Epithelial cell of alveolus of lung (primary cell): ENCODE data around the gene INS. TPM values are rescaled to one million over a fixed set of nuclear protein-coding genes. Genes with fewer than 3 reads are reported as not detected.

Experiments
- total RNA-seq: library from RNA; depleted of rRNA; stranded (reverse); fragments of >200 nt; gene quantifications from 2 replicates; pipeline ENCODE4 v1.2.1, GENCODE V29; 2015

Gene INS
- total RNA-seq: not detected in 2 replicates

GRCh38 chr11:2160736-2161259 is at the start of gene INS:
INS (minus strand) TSS chr11:2161209; CDS start chr11:2160971, 238 bp downstream.

GRCh38 chr11:2171591-2172003 is 10.6 kb upstream of the INS start, which contains the start of gene TH:
TH (minus strand) TSS chr11:2171815; CDS start chr11:2171786, 29 bp downstream.

GRCh38 chr11:2139123-2139521 is 21.9 kb downstream of the INS start, which contains the start of gene IGF2:
IGF2 (minus strand) TSS chr11:2139389; CDS start chr11:2135523, 3,866 bp downstream.

Other genes with a start within 250 kb of the INS start
- 12.1 TPM in 1 of 2 replicates, not detected in the other for gene TNNT3, start 241.5 kb downstream of the INS start, total RNA-seq
- 66.0 and 368 TPM in 2 replicates for gene MRPL23, start 213.9 kb downstream of the INS start, total RNA-seq
- 25.9 and 579 TPM in 2 replicates for gene H19, start 163.4 kb downstream of the INS start, total RNA-seq
- gene IGF2, start 21.8 kb downstream of the INS start, total RNA-seq: 24.2 and 42.0 TPM in 2 replicates
- gene TH, start 10.6 kb upstream of the INS start, total RNA-seq: not detected in 2 replicates
- 1.2 TPM in 1 of 2 replicates, not detected in the other for gene ASCL2, start 109.4 kb upstream of the INS start, total RNA-seq
- gene C11orf21, start 140.7 kb upstream of the INS start, total RNA-seq: not detected in 2 replicates
- 1.3 TPM in 1 of 2 replicates, not detected in the other for gene TSPAN32, start 140.8 kb upstream of the INS start, total RNA-seq
- gene CD81, start 216.1 kb upstream of the INS start, total RNA-seq: 339 and 599 TPM in 2 replicates
- gene TSSC4, start 239.5 kb upstream of the INS start, total RNA-seq: 33.9 and 45.5 TPM in 2 replicates